Panc1 (cell line): ENCODE results near the gene ATP10A. TPM values are rescaled to one million over a fixed set of nuclear protein-coding genes. Genes with fewer than 3 reads are reported as not detected.

Source experiments
- ATAC-seq: fragments of 200-7000 bp; cut with Tn5 transposase; 2 replicates; pipeline ENCODE4 v1.9.1; 2020; ENCODE audit warnings: mild to moderate bottlenecking, moderate library complexity
- BruUV-seq: library from RNA; stranded (reverse); fragments of 400-500 nt; replicated peaks from 2 replicates; lab custom pipeline; 2021; lab: Mats Ljungman, UMichigan
- CTCF ChIA-PET: fragments of 300-600 bp; sonication (Branson Sonifier 250); formaldehyde crosslinking; loops from one replicate; lab custom pipeline; 2022; ENCODE audit warnings: antibody characterized with exemption; lab: Charles Lee
- POLR2A ChIA-PET: fragments of 300-600 bp; sonication (Branson Sonifier 250); formaldehyde crosslinking; loops from one replicate; lab custom pipeline; 2022; ENCODE audit warnings: antibody characterized with exemption; lab: Charles Lee
- DNase-seq: peaks from one replicate; pipeline ENCODE4 v3.0.0-alpha.2; 2010; ENCODE audit warnings: low read depth, low spot score
- H3K27ac ChIP-seq: 2 replicates; pipeline ENCODE4 v1.5.1; 2011; ENCODE audit warnings: mild to moderate bottlenecking, low read length, inconsistent platforms
- H3K27me3 ChIP-seq: fragments of 200-500 bp; sonication (Bioruptor generic); 2 replicates; pipeline ENCODE4 v1.6.0; 2014; ENCODE audit warnings: low read length, inconsistent platforms; ENCODE audit not compliant: control insufficient read depth, insufficient read depth
- H3K36me3 ChIP-seq: fragments of 200-500 bp; sonication (Bioruptor generic); 2 replicates; pipeline ENCODE4 v1.5.1; 2014; ENCODE audit warnings: inconsistent platforms, mild to moderate bottlenecking, low read length, moderate library complexity; ENCODE audit not compliant: control insufficient read depth, insufficient read depth
- H3K4me1 ChIP-seq: 2 replicates; pipeline ENCODE4 v1.5.1; 2011; ENCODE audit warnings: inconsistent platforms, mild to moderate bottlenecking, low read length, moderate library complexity; ENCODE audit not compliant: control insufficient read depth, insufficient read depth
- H3K4me3 ChIP-seq, 2 experiments: 2 replicates each; pipeline ENCODE4 v1.5.1; 2011 to 2012; ENCODE audit warnings: low read depth in 2 of 2, low read length in 2 of 2, mild to moderate bottlenecking in 2 of 2, inconsistent platforms in 1 of 2, moderate library complexity in 1 of 2
- H3K9me3 ChIP-seq: fragments of 200-500 bp; sonication (Bioruptor generic); 2 replicates; pipeline ENCODE4 v1.5.1; 2014; ENCODE audit warnings: low read depth, mild to moderate bottlenecking, inconsistent platforms, low read length, moderate library complexity; ENCODE audit not compliant: control insufficient read depth, insufficient read depth
- POLR2AphosphoS5 ChIP-seq: IDR thresholded peaks from 2 replicates; pipeline ENCODE4 v1.6.1; 2012; ENCODE audit warnings: mild to moderate bottlenecking, low read depth, low read length, moderate library complexity
- SIN3A ChIP-seq: IDR thresholded peaks from 2 replicates; pipeline ENCODE4 v1.6.1; 2012; ENCODE audit warnings: low read depth, mild to moderate bottlenecking, low read length, moderate library complexity, borderline replicate concordance; ENCODE audit not compliant: insufficient read depth
- TCF7L2 ChIP-seq: IDR thresholded peaks from 2 replicates; pipeline ENCODE4 v1.6.1; 2011; ENCODE audit warnings: mild to moderate bottlenecking, low read depth, low read length, inconsistent platforms
- in situ Hi-C: cut with HindIII; loops from 2 replicates; pipeline ENCODE4 v1.10.0; 2016; ENCODE audit warnings: low sequenced_read_pairs, low pct_unique_long_range_greater_than_20kb
- intact Hi-C: fragments of 100-400 bp; cut with micrococcal nuclease; formaldehyde crosslinking; loops from one replicate; pipeline ENCODE4 v1.10.0; 2022; ENCODE audit not compliant: unreplicated experiment
- total RNA-seq: library from RNA; stranded (reverse); gene quantifications from one replicate; pipeline ENCODE4 v1.2.1, GENCODE V29; 2021; ENCODE audit not compliant: unreplicated experiment
- TF ChIP-seq, protein P1 (sequence below), 2 experiments: IDR thresholded peaks; 2 replicates each; pipeline ENCODE4 v1.6.1; 2011 to 2012; ENCODE audit warnings: low read depth in 2 of 2, control low read depth in 1 of 2, low read length in 1 of 2, mild to moderate bottlenecking in 1 of 2, moderate library complexity in 1 of 2; ENCODE audit not compliant: insufficient read depth in 1 of 2
- TF ChIP-seq, protein P2 (sequence below): fragments of 450-650 bp; IDR thresholded peaks from 2 replicates; pipeline ENCODE4 v1.5.1; 2017; ENCODE audit warnings: mild to moderate bottlenecking

Gene ATP10A
- total RNA-seq, 1 experiment from 2014 or later = 0.31 TPM

DNA sequence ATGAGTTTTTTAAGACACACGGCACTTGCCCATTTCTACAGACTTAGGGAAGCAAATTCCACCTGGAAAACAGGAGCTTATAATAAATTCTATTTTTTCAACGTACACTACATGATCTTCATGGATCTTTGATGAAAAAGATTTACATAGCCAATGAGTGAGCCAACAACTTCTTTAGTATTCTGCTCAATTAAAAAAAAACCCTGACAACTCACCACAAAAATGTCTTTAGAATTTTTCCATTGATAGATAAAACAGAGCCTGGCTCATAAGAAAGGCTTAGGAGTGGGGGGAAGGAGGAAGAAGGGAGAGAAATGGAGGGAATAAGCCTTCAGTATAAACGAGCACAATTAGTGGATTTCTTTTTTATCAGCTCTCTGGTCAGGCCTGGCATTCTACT lies 126.7 kb downstream of the ATP10A start:
- ATAC-seq = no peak
- ChIA-PET CTCF (no interaction called here), POLR2A (no interaction called here)
- intact Hi-C loops (no loop called here), in situ Hi-C loops (no loop called here)
- no peaks in the 10 kb centered on the region for H3K4me1 ChIP-seq
- H3K9me3 ChIP-seq = no peaks in the 10 kb centered on the region
- TF ChIP-seq TCF7L2 = no peak
- TF ChIP-seq, protein P1, sequence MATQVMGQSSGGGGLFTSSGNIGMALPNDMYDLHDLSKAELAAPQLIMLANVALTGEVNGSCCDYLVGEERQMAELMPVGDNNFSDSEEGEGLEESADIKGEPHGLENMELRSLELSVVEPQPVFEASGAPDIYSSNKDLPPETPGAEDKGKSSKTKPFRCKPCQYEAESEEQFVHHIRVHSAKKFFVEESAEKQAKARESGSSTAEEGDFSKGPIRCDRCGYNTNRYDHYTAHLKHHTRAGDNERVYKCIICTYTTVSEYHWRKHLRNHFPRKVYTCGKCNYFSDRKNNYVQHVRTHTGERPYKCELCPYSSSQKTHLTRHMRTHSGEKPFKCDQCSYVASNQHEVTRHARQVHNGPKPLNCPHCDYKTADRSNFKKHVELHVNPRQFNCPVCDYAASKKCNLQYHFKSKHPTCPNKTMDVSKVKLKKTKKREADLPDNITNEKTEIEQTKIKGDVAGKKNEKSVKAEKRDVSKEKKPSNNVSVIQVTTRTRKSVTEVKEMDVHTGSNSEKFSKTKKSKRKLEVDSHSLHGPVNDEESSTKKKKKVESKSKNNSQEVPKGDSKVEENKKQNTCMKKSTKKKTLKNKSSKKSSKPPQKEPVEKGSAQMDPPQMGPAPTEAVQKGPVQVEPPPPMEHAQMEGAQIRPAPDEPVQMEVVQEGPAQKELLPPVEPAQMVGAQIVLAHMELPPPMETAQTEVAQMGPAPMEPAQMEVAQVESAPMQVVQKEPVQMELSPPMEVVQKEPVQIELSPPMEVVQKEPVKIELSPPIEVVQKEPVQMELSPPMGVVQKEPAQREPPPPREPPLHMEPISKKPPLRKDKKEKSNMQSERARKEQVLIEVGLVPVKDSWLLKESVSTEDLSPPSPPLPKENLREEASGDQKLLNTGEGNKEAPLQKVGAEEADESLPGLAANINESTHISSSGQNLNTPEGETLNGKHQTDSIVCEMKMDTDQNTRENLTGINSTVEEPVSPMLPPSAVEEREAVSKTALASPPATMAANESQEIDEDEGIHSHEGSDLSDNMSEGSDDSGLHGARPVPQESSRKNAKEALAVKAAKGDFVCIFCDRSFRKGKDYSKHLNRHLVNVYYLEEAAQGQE (IDR thresholded peaks at IDR 0.05; ENCODE audit: insufficient read depth in 1 of 2, low read depth in 2 of 2, low read length in 1 of 2) = no peak
- no peak for TF ChIP-seq SIN3A
- TF ChIP-seq, protein P2, sequence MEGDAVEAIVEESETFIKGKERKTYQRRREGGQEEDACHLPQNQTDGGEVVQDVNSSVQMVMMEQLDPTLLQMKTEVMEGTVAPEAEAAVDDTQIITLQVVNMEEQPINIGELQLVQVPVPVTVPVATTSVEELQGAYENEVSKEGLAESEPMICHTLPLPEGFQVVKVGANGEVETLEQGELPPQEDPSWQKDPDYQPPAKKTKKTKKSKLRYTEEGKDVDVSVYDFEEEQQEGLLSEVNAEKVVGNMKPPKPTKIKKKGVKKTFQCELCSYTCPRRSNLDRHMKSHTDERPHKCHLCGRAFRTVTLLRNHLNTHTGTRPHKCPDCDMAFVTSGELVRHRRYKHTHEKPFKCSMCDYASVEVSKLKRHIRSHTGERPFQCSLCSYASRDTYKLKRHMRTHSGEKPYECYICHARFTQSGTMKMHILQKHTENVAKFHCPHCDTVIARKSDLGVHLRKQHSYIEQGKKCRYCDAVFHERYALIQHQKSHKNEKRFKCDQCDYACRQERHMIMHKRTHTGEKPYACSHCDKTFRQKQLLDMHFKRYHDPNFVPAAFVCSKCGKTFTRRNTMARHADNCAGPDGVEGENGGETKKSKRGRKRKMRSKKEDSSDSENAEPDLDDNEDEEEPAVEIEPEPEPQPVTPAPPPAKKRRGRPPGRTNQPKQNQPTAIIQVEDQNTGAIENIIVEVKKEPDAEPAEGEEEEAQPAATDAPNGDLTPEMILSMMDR = no peak
- TF ChIP-seq POLR2AphosphoS5 = no peak
- no peak overlapping the region for H3K27ac ChIP-seq
- no peaks in the 10 kb centered on the region for H3K27me3 ChIP-seq
- no peak overlapping the region for H3K4me3 ChIP-seq
- DNase-seq = no peak
- H3K36me3 ChIP-seq = no peaks in the 10 kb centered on the region
- no TSS peak for BruUV-seq

DNA sequence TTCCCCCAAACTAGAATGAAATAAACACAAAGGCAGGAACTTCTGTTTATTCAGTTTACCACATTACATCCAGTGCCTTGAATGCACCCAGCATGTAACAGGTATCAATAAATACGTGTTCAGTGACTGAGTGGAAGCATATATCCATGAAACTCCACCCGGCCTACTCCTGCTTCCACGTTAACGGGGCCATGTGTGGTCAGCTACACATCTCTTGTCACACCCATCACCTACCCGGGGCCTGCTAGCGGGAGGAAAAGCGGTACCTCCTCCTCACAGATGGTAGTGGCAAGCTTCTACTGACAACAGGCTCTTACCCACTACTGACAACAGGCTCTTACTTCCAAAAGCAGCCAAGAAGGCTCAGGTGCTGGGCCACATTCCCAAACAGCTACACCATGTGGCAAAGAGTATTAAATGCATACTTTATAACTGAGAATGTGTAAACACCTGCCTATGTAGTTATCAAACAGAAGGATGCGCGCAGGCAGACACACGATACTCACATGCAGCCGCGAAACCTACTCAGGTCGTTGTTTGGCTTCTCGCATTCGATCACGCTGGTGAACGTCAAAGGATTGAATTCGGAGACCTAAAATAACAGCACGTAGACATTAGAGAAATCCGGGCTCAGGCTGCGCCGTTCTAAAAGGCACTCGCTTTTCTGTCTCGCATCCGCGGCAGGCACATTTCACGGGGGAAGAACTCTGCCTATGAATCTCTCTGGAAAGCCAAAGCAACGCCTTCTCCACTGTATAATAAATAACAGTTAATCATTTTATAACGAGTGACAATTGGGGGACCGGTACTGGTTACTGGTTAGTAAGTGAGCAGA lies 127.4 kb downstream of the ATP10A start:
- in situ Hi-C loops (no loop called here), intact Hi-C loops (no loop called here)
- ATAC-seq = no peak
- no peak overlapping the region for H3K4me3 ChIP-seq
- TF ChIP-seq SIN3A = no peak
- no peak for TF ChIP-seq TCF7L2
- TF ChIP-seq POLR2AphosphoS5 = no peak
- TF ChIP-seq, protein P1 (IDR thresholded peaks at IDR 0.05; ENCODE audit: insufficient read depth in 1 of 2, low read depth in 2 of 2, low read length in 1 of 2) = no peak
- TF ChIP-seq, protein P2 = no peak
- no peaks in the 10 kb centered on the region for H3K9me3 ChIP-seq
- H3K36me3 ChIP-seq = no peaks in the 10 kb centered on the region
- no peak for DNase-seq
- H3K27me3 ChIP-seq = no peaks in the 10 kb centered on the region
- POLR2A ChIA-PET = no interaction called here
- CTCF ChIA-PET = no interaction called here
- no peaks in the 10 kb centered on the region for H3K4me1 ChIP-seq
- H3K27ac ChIP-seq = no peak overlapping the region
- BruUV-seq = no TSS peak
